ENCODE data around the gene PNMA6F.

DNA sequence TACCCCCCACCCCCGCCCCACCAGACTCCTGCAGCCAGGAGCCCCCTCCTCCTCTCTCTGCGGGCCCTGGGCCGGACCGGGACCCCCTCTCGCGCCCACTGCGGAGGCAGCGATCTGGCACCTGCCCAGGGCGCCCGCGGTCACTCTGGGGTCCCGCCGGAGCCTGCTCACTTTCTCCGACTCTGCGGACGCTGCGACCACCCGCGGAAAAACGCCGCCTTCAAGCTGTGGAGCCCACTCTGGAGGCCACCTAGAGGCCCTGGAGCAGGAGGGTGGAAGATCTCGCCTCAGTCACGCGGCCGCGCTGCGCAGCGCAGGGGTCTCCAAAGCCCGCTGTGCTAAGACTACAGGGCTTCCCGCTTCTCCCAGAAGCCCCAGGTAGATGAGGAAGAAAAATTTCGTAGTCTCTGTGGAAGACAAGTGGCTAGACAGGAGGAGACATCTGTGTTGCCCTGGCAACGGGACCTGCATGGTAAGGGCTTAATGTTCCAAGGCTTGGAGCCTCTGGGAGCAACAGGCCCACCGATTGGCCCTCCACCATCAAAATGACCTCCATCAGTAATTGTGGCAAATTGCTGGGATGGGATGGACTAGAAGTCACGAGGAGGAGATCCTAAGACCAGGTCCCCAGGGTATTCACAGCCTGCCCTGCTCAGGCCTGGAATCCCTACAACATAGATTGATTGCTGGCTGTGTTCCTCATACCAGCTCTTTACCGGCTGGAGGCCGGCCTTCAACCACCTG is at the start of gene PNMA6F:
- TF ChIP-seq, protein P1, sequence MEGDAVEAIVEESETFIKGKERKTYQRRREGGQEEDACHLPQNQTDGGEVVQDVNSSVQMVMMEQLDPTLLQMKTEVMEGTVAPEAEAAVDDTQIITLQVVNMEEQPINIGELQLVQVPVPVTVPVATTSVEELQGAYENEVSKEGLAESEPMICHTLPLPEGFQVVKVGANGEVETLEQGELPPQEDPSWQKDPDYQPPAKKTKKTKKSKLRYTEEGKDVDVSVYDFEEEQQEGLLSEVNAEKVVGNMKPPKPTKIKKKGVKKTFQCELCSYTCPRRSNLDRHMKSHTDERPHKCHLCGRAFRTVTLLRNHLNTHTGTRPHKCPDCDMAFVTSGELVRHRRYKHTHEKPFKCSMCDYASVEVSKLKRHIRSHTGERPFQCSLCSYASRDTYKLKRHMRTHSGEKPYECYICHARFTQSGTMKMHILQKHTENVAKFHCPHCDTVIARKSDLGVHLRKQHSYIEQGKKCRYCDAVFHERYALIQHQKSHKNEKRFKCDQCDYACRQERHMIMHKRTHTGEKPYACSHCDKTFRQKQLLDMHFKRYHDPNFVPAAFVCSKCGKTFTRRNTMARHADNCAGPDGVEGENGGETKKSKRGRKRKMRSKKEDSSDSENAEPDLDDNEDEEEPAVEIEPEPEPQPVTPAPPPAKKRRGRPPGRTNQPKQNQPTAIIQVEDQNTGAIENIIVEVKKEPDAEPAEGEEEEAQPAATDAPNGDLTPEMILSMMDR (IDR thresholded peaks at IDR 0.05) = no peak
- TF ChIP-seq POLR2AphosphoS5 (IDR thresholded peaks at IDR 0.05) = no peak
- no peak for TF ChIP-seq POLR2A (IDR thresholded peaks at IDR 0.05)

Measured in suprapubic skin (tissue), 4 donors.